ENCODE results near the gene TEX264. TPM values are rescaled to one million over a fixed set of nuclear protein-coding genes. Genes with fewer than 3 reads are reported as not detected.

TEX264 gene
- total and polyA plus RNA-seq, 2 experiments from 2014 or later, result 10.0 to 13.3 TPM

DNA sequence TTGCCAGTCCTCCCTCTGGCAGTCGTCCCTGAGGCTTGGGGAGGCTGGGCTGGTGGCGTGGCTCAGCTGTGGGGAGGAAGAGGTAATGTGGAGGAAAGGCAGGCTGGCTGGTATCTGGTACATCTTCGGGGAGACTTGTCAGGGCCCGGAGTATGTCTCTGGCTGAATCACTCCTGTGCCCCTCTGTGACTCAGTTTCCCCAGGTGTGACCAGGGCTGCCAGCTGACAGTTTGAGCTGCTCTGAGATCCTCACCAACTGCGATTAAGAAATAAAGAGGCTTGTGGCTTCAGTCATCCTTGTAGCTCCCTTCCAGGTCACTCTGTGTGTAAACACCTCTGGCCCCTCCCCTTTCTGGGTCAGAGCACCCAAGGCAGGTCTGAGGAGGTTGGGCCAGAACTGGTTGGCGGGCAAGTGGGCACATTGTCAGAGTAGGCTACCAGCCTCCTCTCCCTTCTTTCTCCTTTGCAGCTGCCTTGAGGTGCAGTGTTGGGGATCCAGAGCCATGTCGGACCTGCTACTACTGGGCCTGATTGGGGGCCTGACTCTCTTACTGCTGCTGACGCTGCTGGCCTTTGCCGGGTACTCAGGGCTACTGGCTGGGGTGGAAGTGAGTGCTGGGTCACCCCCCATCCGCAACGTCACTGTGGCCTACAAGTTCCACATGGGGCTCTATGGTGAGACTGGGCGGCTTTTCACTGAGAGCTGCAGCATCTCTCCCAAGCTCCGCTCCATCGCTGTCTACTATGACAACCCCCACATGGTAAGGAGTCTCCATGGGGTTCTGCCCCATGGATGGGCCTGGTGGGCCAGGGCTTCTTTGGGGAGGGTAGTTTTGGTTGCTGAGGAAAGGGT is 3.0 kb downstream of the TEX264 start:
- Mint-ChIP-seq H3K4me1 (peaks cover 30% of the 10 kb centered on the region), H3K4me3 (no peak overlapping the region), H3K36me3 (ENCODE audit: low read depth) (no peaks in the 10 kb centered on the region; the same call in 2 of the 3 replicates), H3K27me3 (ENCODE audit: insufficient read depth, low read depth, poor library complexity) (peaks cover 21% of the 10 kb centered on the region), H3K27ac (no peak overlapping the region), H3K9me3 (no peaks in the 10 kb centered on the region)
- Histone ChIP-seq H4K20me1 (replicated peaks; ENCODE audit: insufficient read depth) (no peaks in the 10 kb centered on the region), H3K4me3 (no peak overlapping the region), H3K27me3 (ENCODE audit: insufficient read depth) (no peaks in the 10 kb centered on the region), H3K79me2 (replicated peaks; ENCODE audit: insufficient read depth) (no peaks in the 10 kb centered on the region), H3F3A (replicated peaks; ENCODE audit: low read depth) (peaks cover 13% of the 10 kb centered on the region; the same call in 1 of the 2 replicates), H3K27ac (ENCODE audit: low read depth) (no peak overlapping the region), H3K36me3 (ENCODE audit: insufficient read depth) (no peaks in the 10 kb centered on the region), H3K4me1 (ENCODE audit: insufficient read depth) (peaks cover 10% of the 10 kb centered on the region), H3K4me2 (no peak overlapping the region), H3K9me2 (ENCODE audit: insufficient read depth) (no peaks in the 10 kb centered on the region), H2AFZ (no peak overlapping the region)
- DNase-seq (ENCODE audit: low spot score) (no peak), ATAC-seq (no peak)
- TF ChIP-seq POLR2AphosphoS5 (IDR thresholded peaks at IDR 0.05; ENCODE audit: low read depth), result no peak
- no peak for TF ChIP-seq NANOG (IDR thresholded peaks at IDR 0.05; ENCODE audit: borderline replicate concordance)
- no peak for TF ChIP-seq ETS1 (IDR thresholded peaks at IDR 0.05)
- no peak for TF ChIP-seq EZH2phosphoT487 (IDR thresholded peaks at IDR 0.05; ENCODE audit: unreplicated experiment)
- TF ChIP-seq ZNF462 (CRISPR knock-in tag; IDR thresholded peaks at IDR 0.05), result no peak

All from GM23338 (cell line).